GM12878 (cell line): ENCODE data around the gene RADIL. TPM values are rescaled to one million over a fixed set of nuclear protein-coding genes. Genes with fewer than 3 reads are reported as not detected.

ENCODE experiments used
- ATF7 ChIP-seq: fragments of 450-650 bp; IDR thresholded peaks from 2 replicates; pipeline ENCODE4 v1.6.1; 2016; ENCODE audit warnings: low read depth, mild to moderate bottlenecking
- CEBPB ChIP-seq, 2 experiments: fragments of 150-350 bp in 1 of 2; IDR thresholded peaks; 2 replicates each; pipeline ENCODE4 v1.6.1; 2012 to 2014; ENCODE audit warnings: low read depth in 2 of 2, low read length in 2 of 2, borderline replicate concordance in 1 of 2, inconsistent platforms in 1 of 2
- CHD4 ChIP-seq: fragments of 200-600 bp; sonication (generic); IDR thresholded peaks from 2 replicates; pipeline ENCODE4 v1.6.1; 2016; ENCODE audit warnings: mild to moderate bottlenecking
- ELK1 ChIP-seq: IDR thresholded peaks from 2 replicates; pipeline ENCODE4 v1.6.1; 2012; ENCODE audit warnings: low read depth, low read length, improper control_type of control experiment
- ESRRA ChIP-seq: IDR thresholded peaks from 2 replicates; pipeline ENCODE4 v1.6.1; 2012; ENCODE audit warnings: mild to moderate bottlenecking, low read length, improper control_type of control experiment
- FOXK2 ChIP-seq: fragments of 450-650 bp; IDR thresholded peaks from 2 replicates; pipeline ENCODE4 v1.6.1; 2017; ENCODE audit warnings: mild to moderate bottlenecking, moderate library complexity
- HDAC2 ChIP-seq: fragments of 200-600 bp; sonication (generic); IDR thresholded peaks from 2 replicates; pipeline ENCODE4 v1.6.1; 2017
- KAT2A ChIP-seq: conservative IDR thresholded peaks from 2 replicates; pipeline ENCODE4 v1.6.1; 2011; ENCODE audit warnings: low read depth, low read length; ENCODE audit not compliant: control insufficient read depth
- KLF5 ChIP-seq: fragments of 450-650 bp; IDR thresholded peaks from 2 replicates; pipeline ENCODE4 v1.6.1; 2014; ENCODE audit warnings: mild to moderate bottlenecking; ENCODE audit not compliant: partially characterized antibody
- LARP7 ChIP-seq: fragments of 450-650 bp; IDR thresholded peaks from 2 replicates; pipeline ENCODE4 v1.6.1; 2017; ENCODE audit warnings: mild to moderate bottlenecking
- MTA3 ChIP-seq: IDR thresholded peaks from 2 replicates; pipeline ENCODE4 v1.6.1; 2012; ENCODE audit warnings: low read length, inconsistent platforms, borderline replicate concordance
- MYB ChIP-seq: fragments of 150-350 bp; IDR thresholded peaks from 2 replicates; pipeline ENCODE4 v1.6.1; 2014; ENCODE audit warnings: mild to moderate bottlenecking, low read depth, low read length, borderline replicate concordance
- NFXL1 ChIP-seq: fragments of 450-650 bp; IDR thresholded peaks from 2 replicates; pipeline ENCODE4 v1.6.1; 2017; ENCODE audit warnings: antibody characterized with exemption, mild to moderate bottlenecking, borderline replicate concordance
- NFYA ChIP-seq: IDR thresholded peaks from 2 replicates; pipeline ENCODE4 v1.6.1; 2011; ENCODE audit warnings: low read depth, mild to moderate bottlenecking, low read length, improper control_type of control experiment, borderline replicate concordance
- NFYB ChIP-seq: IDR thresholded peaks from 2 replicates; pipeline ENCODE4 v1.6.1; 2011; ENCODE audit warnings: low read depth, mild to moderate bottlenecking, low read length, improper control_type of control experiment, moderate library complexity; ENCODE audit not compliant: insufficient read depth
- NR2C1 ChIP-seq: fragments of 450-650 bp; IDR thresholded peaks from 2 replicates; pipeline ENCODE4 v1.6.1; 2017; ENCODE audit warnings: antibody characterized with exemption, mild to moderate bottlenecking, moderate library complexity
- NR2F1 ChIP-seq: fragments of 450-650 bp; conservative IDR thresholded peaks from 2 replicates; pipeline ENCODE4 v1.6.1; 2017; ENCODE audit warnings: mild to moderate bottlenecking
- PAX8 ChIP-seq: fragments of 450-650 bp; IDR thresholded peaks from 2 replicates; pipeline ENCODE4 v1.6.1; 2017; ENCODE audit warnings: mild to moderate bottlenecking, moderate library complexity
- PRDM15 ChIP-seq: fragments of 450-650 bp; formaldehyde crosslinking; IDR thresholded peaks from 2 replicates; pipeline ENCODE4 v1.4.0; 2020; ENCODE audit warnings: mild to moderate bottlenecking, moderate library complexity
- RAD21 ChIP-seq: IDR thresholded peaks from 2 replicates; pipeline ENCODE4 v1.6.1; 2011; ENCODE audit warnings: mild to moderate bottlenecking, low read depth, low read length, moderate library complexity; ENCODE audit not compliant: insufficient read depth
- RB1 ChIP-seq: fragments of 450-650 bp; formaldehyde crosslinking; IDR thresholded peaks from 2 replicates; pipeline ENCODE4 v1.6.1; 2017; ENCODE audit warnings: mild to moderate bottlenecking, borderline replicate concordance
- RBBP5 ChIP-seq: fragments of 200-600 bp; sonication (generic); conservative IDR thresholded peaks from 2 replicates; pipeline ENCODE4 v1.6.1; 2016
- SMAD1 ChIP-seq: fragments of 450-650 bp; IDR thresholded peaks from 2 replicates; pipeline ENCODE4 v1.6.1; 2018; ENCODE audit warnings: mild to moderate bottlenecking, low read depth; ENCODE audit not compliant: partially characterized antibody
- SREBF1 ChIP-seq: IDR thresholded peaks from 2 replicates; pipeline ENCODE4 v1.6.1; 2012; ENCODE audit warnings: mild to moderate bottlenecking, low read length
- YY1 ChIP-seq: IDR thresholded peaks from 2 replicates; pipeline ENCODE4 v1.6.1; 2011; ENCODE audit warnings: low read depth, mild to moderate bottlenecking, low read length
- ZBTB33 ChIP-seq: fragments of 450-650 bp; IDR thresholded peaks from 2 replicates; pipeline ENCODE4 v1.6.1; 2017; ENCODE audit warnings: mild to moderate bottlenecking
- polyA plus RNA-seq, 11 experiments: library from polyadenylated mRNA; depleted of rRNA in 4 of 11; unstranded in 6 of 11; stranded (reverse) in 5 of 11; fragments of >200 nt; fragmentation: Nextera tagmentation in 4 of 11; fragmentation: Illumina TruSeq in 1 of 11; extraction: Ambion mirVana in 4 of 11; extraction: Trizol in 1 of 11; gene quantifications; 1 replicate in 1 of 11; 2 replicates in 10 of 11; pipeline versions ENCODE4 v1.2.1 to v1.2.3, GENCODE V29; 2011 to 2016; ENCODE audit warnings: inconsistent platforms in 2 of 11, missing spikeins in 2 of 11, low read depth in 1 of 11
- total RNA-seq, 4 experiments: library from RNA; depleted of rRNA in 3 of 4; stranded (reverse); fragments of >200 nt in 3 of 4; fragmentation: Illumina TruSeq in 1 of 4; extraction: Trizol in 1 of 4; gene quantifications; 2 replicates each; pipeline versions ENCODE4 v1.2.1 to v1.2.3, GENCODE V29; 2013 to 2021

RADIL gene
- total and polyA plus RNA-seq, 10 of the 15 experiments (the other 5 are each of a cell fraction or from before 2014, with no cell fraction given), result 0.05 to 0.06 TPM; not detected in 8

- TF ChIP-seq NFYB, result peak; percentile 75; the same call in 1 of the 2 replicates
- peak; percentile 93 for TF ChIP-seq NR2F1
- TF ChIP-seq ATF7, result peak; percentile 25; the same call in 1 of the 2 replicates
- TF ChIP-seq NR2C1, result peak; percentile 97
- no peak for TF ChIP-seq CEBPB (IDR thresholded peaks at IDR 0.05; ENCODE audit: borderline replicate concordance in 1 of 2, low read depth in 2 of 2, low read length in 2 of 2)
- peak; percentile 61; the same call in 1 of the 2 replicates for TF ChIP-seq PRDM15 (CRISPR knock-in tag)
- no peak for TF ChIP-seq HDAC2
- TF ChIP-seq RAD21, result no peak
- peak; percentile 39; the same call in 1 of the 2 replicates for TF ChIP-seq LARP7
- peak; percentile 83 for TF ChIP-seq SREBF1
- no peak for TF ChIP-seq ZBTB33
- no peak for TF ChIP-seq NFXL1
- TF ChIP-seq CHD4, result no peak
- no peak; the same call in 1 of the 2 replicates for TF ChIP-seq MYB
- peak; percentile 41 for TF ChIP-seq KLF5
- no peak for TF ChIP-seq SMAD1
- TF ChIP-seq FOXK2, result peak; percentile 80
- no peak; the same call in 1 of the 2 replicates for TF ChIP-seq RBBP5
- TF ChIP-seq KAT2A, result no peak
- TF ChIP-seq PAX8, result no peak; the same call in 1 of the 2 replicates
- no peak for TF ChIP-seq NFYA
- no peak for TF ChIP-seq ESRRA
- TF ChIP-seq ELK1, result peak; percentile 82
- no peak for TF ChIP-seq MTA3
- TF ChIP-seq YY1, result peak; percentile 57
- peak; percentile 82; the same call in 1 of the 2 replicates for TF ChIP-seq RB1
Observed at GRCh38 chr7:4775250-4775847, 108.2 kb downstream of the RADIL start, which contains the start of gene AP5Z1 (continued).
